CD4-positive, alpha-beta T cell (primary cell): ENCODE results near the gene DICER1. TPM values are rescaled to one million over a fixed set of nuclear protein-coding genes. Genes with fewer than 3 reads are reported as not detected.

ENCODE experiments used
- ATAC-seq: fragments of 200-7000 bp; cut with Tn5 transposase; one replicate; pipeline ENCODE4 v1.10.0; 2022; ENCODE audit warnings: mild to moderate bottlenecking; ENCODE audit not compliant: poor library complexity
- CTCF ChIA-PET: fragments of 350-600 bp; sonication (Branson Sonifier 250); formaldehyde crosslinking; loops from one replicate; lab custom pipeline; 2021; ENCODE audit warnings: antibody characterized with exemption, inconsistent platforms; lab: Charles Lee
- POLR2A ChIA-PET: fragments of 350-600 bp; sonication (Branson Sonifier 250); formaldehyde crosslinking; loops from one replicate; lab custom pipeline; 2021; ENCODE audit warnings: antibody characterized with exemption, inconsistent platforms; lab: Charles Lee
- DNase-seq, 14 experiments: peaks; one replicate each; pipeline ENCODE4 v3.0.0-alpha.2; 2013 to 2020; ENCODE audit warnings: mixed read lengths in 2 of 14
- H3K27ac ChIP-seq, 2 donors: one replicate each; pipeline versions ENCODE4 v1.5.1 to v1.7.0; 2013; ENCODE audit warnings: low read length in 2 of 2, low read depth in 1 of 2, mild to moderate bottlenecking in 1 of 2
- H3K27me3 ChIP-seq, 2 experiments: 1 replicate in 1 of 2; 2 replicates in 1 of 2; pipeline versions ENCODE4 v1.6.1 to v1.7.0; 2013; ENCODE audit warnings: low read length in 2 of 2, control low read depth in 1 of 2, mild to moderate bottlenecking in 1 of 2, moderate library complexity in 1 of 2; ENCODE audit not compliant: insufficient read depth in 2 of 2, control insufficient read depth in 1 of 2
- H3K36me3 ChIP-seq: one replicate; pipeline ENCODE4 v1.6.1; 2013; ENCODE audit warnings: low read length, control low read depth; ENCODE audit not compliant: insufficient read depth
- H3K4me1 ChIP-seq: one replicate; pipeline ENCODE4 v1.6.1; 2013; ENCODE audit warnings: low read length, control low read depth; ENCODE audit not compliant: insufficient read depth
- H3K4me3 ChIP-seq: one replicate; pipeline ENCODE4 v1.5.1; 2013; ENCODE audit warnings: mild to moderate bottlenecking, low read length, moderate library complexity
- H3K9me3 ChIP-seq, 2 experiments: 1 replicate in 1 of 2; 2 replicates in 1 of 2; pipeline versions ENCODE4 v1.6.1 to v1.7.0; 2013; ENCODE audit warnings: low read length in 2 of 2, mild to moderate bottlenecking in 2 of 2, control low read depth in 1 of 2, moderate library complexity in 1 of 2; ENCODE audit not compliant: control insufficient read depth in 1 of 2, insufficient read depth in 1 of 2
- H3K27ac Mint-ChIP-seq: one replicate; pipeline ENCODE4 v1.8.0; 2020; ENCODE audit warnings: mixed read lengths
- H3K27me3 Mint-ChIP-seq: one replicate; pipeline ENCODE4 v1.8.0; 2021; ENCODE audit warnings: mixed read lengths
- H3K36me3 Mint-ChIP-seq: one replicate; pipeline ENCODE4 v1.8.0; 2021; ENCODE audit warnings: low read depth, mixed read lengths
- H3K4me1 Mint-ChIP-seq: one replicate; pipeline ENCODE4 v1.8.0; 2021; ENCODE audit warnings: low read depth, mixed read lengths
- H3K4me3 Mint-ChIP-seq: one replicate; pipeline ENCODE4 v1.8.0; 2020; ENCODE audit warnings: mild to moderate bottlenecking, mixed read lengths
- H3K9me3 Mint-ChIP-seq: one replicate; pipeline ENCODE4 v1.8.0; 2020; ENCODE audit warnings: mixed read lengths
- CTCF ChIP-seq: fragments of 200-600 bp; IDR thresholded peaks from one replicate; pipeline ENCODE4 v1.8.0; 2022; ENCODE audit warnings: antibody characterized with exemption, mild to moderate bottlenecking
- intact Hi-C, 2 experiments: fragments of 100-400 bp; cut with DNase I in 1 of 2; cut with micrococcal nuclease in 1 of 2; formaldehyde crosslinking; loops; one replicate each; pipeline versions ENCODE4 v1.15.1 to v1.9.0; 2023 to 2025; cut with DNase I, micrococcal nuclease
- total RNA-seq, 174 experiments: library from RNA in 2 of 174; stranded (reverse) in 2 of 174; gene quantifications; one replicate each; pipeline ENCODE4 v1.2.3 and lab custom pipeline; 2021 to 2026

DICER1 gene
- total RNA-seq, 2 experiments from 2014 or later: 53.7 to 66.0 TPM

- ChIA-PET CTCF (no interaction called here), POLR2A (no interaction called here)
- ATAC-seq (no peak), DNase-seq (no peak)
- Histone ChIP-seq H3K9me3 (peaks cover 9 to 15% of the 10 kb centered on the region in 2 experiments), H3K4me3 (no peak overlapping the region), H3K36me3 (no peaks in the 10 kb centered on the region), H3K4me1 (no peaks in the 10 kb centered on the region), H3K27ac (no peak overlapping the region), H3K27me3 (no peaks in the 10 kb centered on the region)
- TF ChIP-seq CTCF: no peak
- Mint-ChIP-seq H3K27ac (no peak overlapping the region), H3K9me3 (peaks cover 9% of the 10 kb centered on the region), H3K4me3 (no peak overlapping the region), H3K4me1 (peaks cover 5% of the 10 kb centered on the region), H3K27me3 (no peaks in the 10 kb centered on the region), H3K36me3 (no peaks in the 10 kb centered on the region)
- intact Hi-C loops: no loop called here
Measured at GRCh38 chr14:95164506-95164905, 7.2 kb upstream of the DICER1 start.

DNA sequence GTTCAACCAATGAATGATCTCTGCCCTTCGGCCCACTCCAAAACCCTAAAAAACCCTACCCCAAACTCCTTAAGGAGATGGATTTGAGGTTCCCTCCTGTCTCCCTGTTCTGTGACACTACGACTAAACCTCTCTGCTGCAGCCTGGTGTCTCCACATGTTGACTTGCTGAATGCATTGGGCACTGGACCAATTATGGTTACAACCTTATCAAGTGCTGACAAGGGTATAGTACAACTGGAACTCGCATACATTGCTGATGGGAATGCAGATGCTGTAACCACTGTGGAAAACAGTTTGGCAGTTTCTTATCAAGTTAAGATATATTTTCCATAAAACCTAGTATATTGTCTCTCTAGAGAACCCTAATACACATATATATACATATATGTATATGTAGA, 6.3 kb upstream of the DICER1 start:
- POLR2A ChIA-PET: no interaction called here
- no peak for TF ChIP-seq CTCF
- H3K4me3 ChIP-seq: no peak overlapping the region
- Mint-ChIP-seq H3K36me3 (no peaks in the 10 kb centered on the region), H3K4me1 (peaks cover 5% of the 10 kb centered on the region), H3K4me3 (no peak overlapping the region), H3K27me3 (no peaks in the 10 kb centered on the region), H3K9me3 (peaks cover 9% of the 10 kb centered on the region), H3K27ac (no peak overlapping the region)
- H3K36me3 ChIP-seq: no peaks in the 10 kb centered on the region
- no peaks in the 10 kb centered on the region for H3K4me1 ChIP-seq
- intact Hi-C loops: no loop called here
- ATAC-seq: no peak
- DNase-seq: no peak
- H3K9me3 ChIP-seq: peaks cover 9 to 15% of the 10 kb centered on the region in 2 experiments
- no peaks in the 10 kb centered on the region for H3K27me3 ChIP-seq
- H3K27ac ChIP-seq: no peak overlapping the region
- CTCF ChIA-PET: no interaction called here

GRCh38 chr14:95163132-95163531, 5.8 kb upstream of the DICER1 start:
- DNase-seq: no peak
- Histone ChIP-seq H3K27me3 (no peaks in the 10 kb centered on the region), H3K4me3 (no peak overlapping the region), H3K9me3 (peaks cover 9 to 15% of the 10 kb centered on the region in 2 experiments), H3K36me3 (no peaks in the 10 kb centered on the region), H3K4me1 (peaks cover 4% of the 10 kb centered on the region), H3K27ac (no peak overlapping the region)
- peaks cover 9% of the 10 kb centered on the region for H3K9me3 Mint-ChIP-seq
- no peaks in the 10 kb centered on the region for H3K27me3 Mint-ChIP-seq
- intact Hi-C loops: no loop called here
- no peak overlapping the region for H3K27ac Mint-ChIP-seq
- ATAC-seq: no peak
- POLR2A ChIA-PET: no interaction called here
- H3K36me3 Mint-ChIP-seq: peaks cover under 1% of the 10 kb centered on the region
- H3K4me1 Mint-ChIP-seq: peaks cover 8% of the 10 kb centered on the region
- CTCF ChIA-PET: no interaction called here
- H3K4me3 Mint-ChIP-seq: no peak overlapping the region
- no peak for TF ChIP-seq CTCF
